ENCODE results near the gene TXNDC11. TPM values are rescaled to one million over a fixed set of nuclear protein-coding genes. Genes with fewer than 3 reads are reported as not detected.

Gene TXNDC11
- total RNA-seq, 4 donors from 2014 or later, result 45.7 to 67.2 (median 51.4) TPM

GRCh38 chr16:11721781-11722467 is 20.7 kb downstream of the TXNDC11 start:
- Histone ChIP-seq H3K4me1 (peaks cover 0 to 3% (median 0%) of the 10 kb centered on the region in 4 donors), H3K36me3 (peaks cover 0 to 59% (median 7%) of the 10 kb centered on the region in 3 donors), H3K27ac (no peak overlapping the region), H3K9me3 (no peaks in the 10 kb centered on the region), H3K27me3 (no peaks in the 10 kb centered on the region), H3K4me3 (no peak overlapping the region)
- TF ChIP-seq EP300 (IDR thresholded peaks at IDR 0.05) (no peak), POLR2A (IDR thresholded peaks at IDR 0.05) (no peak), CTCF (IDR thresholded peaks at IDR 0.05) (no peak)
- DNase-seq (ENCODE audit: low spot score in 2 of 2), result no peak
- 85 to 87% methylated on average over 4 of the region's 4 CpGs for WGBS, 2 donors

GRCh38 chr16:11719762-11720161 is 22.9 kb downstream of the TXNDC11 start:
- no peak overlapping the region for H3K27ac ChIP-seq
- TF ChIP-seq POLR2A (IDR thresholded peaks at IDR 0.05) (no peak), CTCF (IDR thresholded peaks at IDR 0.05) (no peak), EP300 (IDR thresholded peaks at IDR 0.05) (no peak)
- WGBS, 2 donors, result 94 to 98% methylated on average over 4 of the region's 4 CpGs
- DNase-seq (ENCODE audit: low spot score in 2 of 2), result no peak
- H3K4me1 ChIP-seq, result peaks cover 0 to 8% (median 0%) of the 10 kb centered on the region in 4 donors
- H3K9me3 ChIP-seq, result no peaks in the 10 kb centered on the region
- H3K36me3 ChIP-seq, result peaks cover 0 to 51% (median 2%) of the 10 kb centered on the region in 3 donors
- no peaks in the 10 kb centered on the region for H3K27me3 ChIP-seq
- H3K4me3 ChIP-seq, result no peak overlapping the region

GRCh38 chr16:11719171-11719570 is 23.5 kb downstream of the TXNDC11 start:
- Histone ChIP-seq H3K36me3 (peaks cover 0 to 47% (median 2%) of the 10 kb centered on the region in 3 donors), H3K27me3 (no peaks in the 10 kb centered on the region), H3K4me1 (peaks cover 0 to 8% (median 0%) of the 10 kb centered on the region in 4 donors), H3K9me3 (no peaks in the 10 kb centered on the region), H3K4me3 (no peak overlapping the region), H3K27ac (no peak overlapping the region)
- DNase-seq (ENCODE audit: low spot score in 2 of 2), result no peak
- TF ChIP-seq POLR2A (IDR thresholded peaks at IDR 0.05) (no peak), CTCF (IDR thresholded peaks at IDR 0.05) (no peak), EP300 (IDR thresholded peaks at IDR 0.05) (no peak)

GRCh38 chr16:11717811-11718210 is 24.8 kb downstream of the TXNDC11 start:
- 77 to 79% methylated on average over 5 of the region's 5 CpGs for WGBS, 2 donors
- H3K4me1 ChIP-seq, result peaks cover 0 to 8% (median 0%) of the 10 kb centered on the region in 4 donors
- no peak overlapping the region for H3K27ac ChIP-seq
- no peak overlapping the region for H3K4me3 ChIP-seq
- no peaks in the 10 kb centered on the region for H3K27me3 ChIP-seq
- no peak for DNase-seq (ENCODE audit: low spot score in 2 of 2)
- peaks cover 0 to 57% (median 2%) of the 10 kb centered on the region in 3 donors for H3K36me3 ChIP-seq
- H3K9me3 ChIP-seq, result no peaks in the 10 kb centered on the region
- TF ChIP-seq POLR2A (IDR thresholded peaks at IDR 0.05), result no peak
- no peak for TF ChIP-seq EP300 (IDR thresholded peaks at IDR 0.05)
- TF ChIP-seq CTCF (IDR thresholded peaks at IDR 0.05), result no peak

GRCh38 chr16:11716336-11716735 is 26.3 kb downstream of the TXNDC11 start:
- H3K4me3 ChIP-seq, result no peak overlapping the region
- H3K9me3 ChIP-seq, result no peaks in the 10 kb centered on the region
- TF ChIP-seq POLR2A (IDR thresholded peaks at IDR 0.05), result no peak
- TF ChIP-seq EP300 (IDR thresholded peaks at IDR 0.05), result no peak
- no peak for TF ChIP-seq CTCF (IDR thresholded peaks at IDR 0.05)
- H3K4me1 ChIP-seq, result peaks cover 0 to 8% (median 0%) of the 10 kb centered on the region in 4 donors
- H3K36me3 ChIP-seq, result peaks cover 0 to 56% (median 2%) of the 10 kb centered on the region in 3 donors
- no peak overlapping the region for H3K27ac ChIP-seq
- DNase-seq (ENCODE audit: low spot score in 2 of 2), result no peak
- no peaks in the 10 kb centered on the region for H3K27me3 ChIP-seq
